Sciatic nerve (tissue), 2 donors: Measurements from ENCODE around the gene DHX15. TPM values are rescaled to one million over a fixed set of nuclear protein-coding genes. Genes with fewer than 3 reads are reported as not detected.

ENCODE experiments used
- ATAC-seq: fragments of 200-7000 bp; cut with Tn5 transposase; one replicate; pipeline ENCODE4 v1.9.1; 2020; ENCODE audit warnings: mild to moderate bottlenecking, moderate library complexity
- DNase-seq: peaks from one replicate; pipeline ENCODE4 v3.0.0-alpha.2; 2020; ENCODE audit warnings: low spot score
- intact Hi-C: fragments of 100-400 bp; cut with DNase I; formaldehyde crosslinking; loops from one replicate; pipeline ENCODE4 v1.14.2; 2022
- total RNA-seq: library from RNA; stranded (reverse); fragmentation: NEBNext Ultra II Directional; extraction: Animal tissue kit (Norgen Biotek cat#: 25700); gene quantifications from one replicate; pipeline ENCODE4 v1.2.1, GENCODE V29; 2021
- donor health status: DM: no; HTN: no; CAD: no.
- donor health status: DM: no; HTN: no; CAD: no.

DHX15 gene
- total RNA-seq, 1 donor from 2014 or later = 131 TPM

DNA sequence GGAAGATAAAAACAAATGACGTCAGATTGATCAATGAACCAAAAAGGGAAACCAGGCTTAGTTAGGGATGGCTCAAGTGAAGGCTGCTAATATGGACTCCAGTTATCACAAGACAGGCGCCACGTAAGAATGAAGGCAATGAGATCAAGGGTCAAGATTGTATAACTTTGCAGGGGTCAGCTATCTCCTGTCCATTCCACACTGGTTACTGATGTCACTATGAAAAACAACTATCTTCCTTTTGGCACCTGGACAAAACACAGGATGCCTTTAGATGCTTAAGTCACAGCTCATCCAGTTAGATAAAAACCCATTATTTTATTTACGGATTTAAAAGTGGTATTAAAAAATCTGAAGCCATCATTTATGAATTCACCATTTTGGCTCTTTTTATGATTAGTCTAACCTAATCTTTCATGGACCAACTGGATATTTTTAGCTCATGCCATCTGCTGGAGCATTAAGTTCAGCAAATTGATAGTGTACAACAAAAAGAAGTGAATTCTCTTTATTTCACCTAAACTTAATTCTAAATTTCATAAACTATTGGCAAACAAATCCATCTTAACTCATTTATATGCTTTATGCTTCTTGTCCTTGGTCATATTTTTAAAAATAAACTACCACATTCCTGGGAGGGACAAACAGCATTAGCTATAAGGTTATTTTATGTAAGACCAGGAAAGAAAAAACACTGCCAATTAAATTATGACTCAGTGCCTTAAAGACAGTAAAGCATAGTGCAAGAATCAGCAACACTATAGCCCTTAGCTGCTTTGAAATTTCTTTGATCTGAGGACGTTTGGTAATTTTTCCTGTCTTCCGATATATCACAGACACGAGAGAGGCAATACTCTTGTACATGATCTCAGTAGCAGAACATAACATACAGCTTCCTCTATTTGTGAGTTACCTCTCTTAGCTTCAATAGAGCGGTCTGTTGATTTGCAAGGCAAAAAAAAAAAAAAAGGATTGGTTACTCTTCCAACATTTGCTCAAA is 27.0 kb downstream of the DHX15 start:
- intact Hi-C loops = no loop called here
- ATAC-seq (no peak), DNase-seq (no peak)

DNA sequence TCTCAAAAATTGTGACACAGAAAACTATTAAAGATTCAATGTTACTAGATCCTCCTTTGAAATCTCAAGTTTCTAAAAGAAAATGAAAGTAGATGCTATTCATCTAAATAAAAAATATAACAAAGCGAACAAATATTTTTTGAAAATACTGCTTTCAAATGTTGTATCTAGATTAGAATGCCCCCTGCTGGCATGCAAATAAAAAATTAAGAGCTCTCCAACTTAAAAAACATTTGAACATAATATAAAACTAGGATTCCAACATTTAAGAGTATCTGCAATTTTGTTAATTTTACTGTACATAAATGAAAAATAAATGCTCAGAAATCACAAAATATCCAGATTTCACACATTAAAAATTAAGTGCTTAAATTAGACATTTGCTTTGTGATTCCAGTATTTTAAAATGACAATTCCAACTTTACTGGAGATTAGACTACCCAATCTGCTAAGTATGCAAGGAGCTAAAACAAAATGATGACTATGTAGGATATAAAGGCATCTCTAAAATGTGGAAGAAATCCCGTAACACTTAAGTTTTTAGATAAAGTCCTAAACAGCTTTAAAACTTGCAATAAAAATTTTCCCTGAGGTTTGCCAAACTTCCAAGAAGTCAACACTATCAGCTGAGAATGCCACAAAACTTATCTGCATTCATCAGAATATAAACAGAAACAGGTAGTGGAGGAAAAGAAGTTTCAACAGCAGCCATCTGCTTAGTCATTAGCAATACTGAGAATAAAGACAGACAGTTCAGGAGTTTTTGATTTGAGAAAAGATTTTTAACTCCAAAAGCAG is 32.7 kb downstream of the DHX15 start:
- ATAC-seq = no peak
- no peak for DNase-seq
- intact Hi-C loops = no loop called here

DNA sequence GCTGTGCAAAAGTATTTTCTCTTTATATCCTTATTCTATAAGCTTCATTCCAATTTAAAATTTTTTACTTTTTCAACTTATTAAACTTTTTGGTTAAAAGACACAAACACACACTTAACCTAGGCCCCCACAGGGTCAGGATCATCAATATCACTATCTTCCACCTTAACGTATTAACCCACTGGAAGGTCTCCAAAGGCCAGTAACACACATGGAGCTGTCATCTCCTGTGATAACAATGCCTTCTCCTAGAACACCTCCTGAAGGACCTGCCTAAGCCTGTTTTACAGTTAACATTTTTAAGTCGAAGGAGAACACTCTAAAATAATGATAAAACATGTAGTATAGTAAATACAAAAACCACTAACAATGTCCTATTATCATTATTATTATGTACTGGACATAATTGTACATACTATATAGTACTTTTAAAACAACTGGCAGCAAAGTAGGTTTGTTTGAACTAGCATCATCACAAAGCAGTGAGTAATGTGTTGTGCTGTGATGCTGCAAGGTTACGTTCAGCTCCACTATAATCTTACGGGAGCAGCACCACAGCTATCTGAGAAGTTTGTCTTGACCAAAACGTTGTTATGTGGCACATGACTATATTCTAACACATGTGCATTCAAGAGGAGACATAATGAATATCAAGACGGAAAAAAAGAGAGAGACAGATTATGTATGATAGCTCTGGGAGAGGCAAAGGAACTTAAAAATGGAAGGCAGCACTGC is 33.7 kb downstream of the DHX15 start:
- DNase-seq (no peak), ATAC-seq (no peak)
- intact Hi-C loops = no loop called here

DNA sequence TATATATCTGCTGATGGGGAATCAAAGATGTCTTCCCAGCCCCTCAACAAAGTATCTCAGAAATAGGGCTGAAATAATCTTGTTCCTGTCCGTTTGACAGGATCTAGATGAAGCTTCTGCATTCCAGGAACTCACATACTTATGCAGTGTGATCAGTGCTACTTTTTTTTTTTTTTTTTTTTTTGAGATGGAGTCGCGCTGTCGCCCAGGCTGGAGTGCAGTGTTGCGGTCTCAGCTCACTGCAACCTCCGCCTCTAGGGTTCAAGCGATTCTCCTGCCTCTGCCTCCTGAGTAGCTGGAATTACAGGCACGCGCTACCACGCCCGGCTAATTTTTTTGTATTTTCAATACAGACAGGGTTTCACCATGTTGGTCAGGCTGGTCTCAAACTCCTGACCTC is 36.4 kb downstream of the DHX15 start:
- intact Hi-C loops = no loop called here
- ATAC-seq (no peak), DNase-seq (no peak)

DNA sequence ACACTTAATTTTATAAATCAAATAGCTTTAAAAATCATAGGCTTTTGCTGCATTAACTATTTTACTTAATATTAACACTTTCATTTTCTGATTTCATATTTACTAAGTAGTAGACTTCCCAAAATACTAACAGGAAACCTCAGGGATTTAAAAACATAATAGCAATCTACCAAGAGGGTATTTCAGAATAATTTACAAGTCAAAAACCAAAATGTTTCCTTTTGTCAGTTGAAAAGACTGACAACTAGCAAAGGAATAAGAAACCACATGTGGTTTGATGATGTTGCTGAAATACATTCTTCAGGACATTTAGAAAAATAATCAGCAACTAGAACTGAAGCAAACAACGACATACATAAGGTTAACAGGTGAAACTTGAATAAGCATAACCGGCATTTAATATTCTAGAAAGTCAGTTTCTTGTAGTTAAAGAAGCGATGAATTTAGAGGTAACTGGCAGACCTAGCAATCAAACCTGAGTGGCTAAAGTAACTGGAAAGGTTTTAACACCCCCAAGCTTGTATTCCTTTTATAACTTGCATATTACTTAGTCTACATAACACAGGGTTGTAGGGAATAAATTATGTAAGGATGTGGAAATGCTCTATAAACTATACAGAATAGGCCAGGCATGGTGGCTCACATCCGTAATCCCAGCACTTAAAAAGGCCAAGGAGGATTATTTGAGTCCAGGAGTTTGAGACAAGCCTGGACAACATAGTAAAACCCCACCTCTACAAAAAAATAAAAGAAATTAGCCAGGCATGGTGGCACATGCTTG is 40.0 kb downstream of the DHX15 start:
- intact Hi-C loops = no loop called here
- no peak for DNase-seq

DNA sequence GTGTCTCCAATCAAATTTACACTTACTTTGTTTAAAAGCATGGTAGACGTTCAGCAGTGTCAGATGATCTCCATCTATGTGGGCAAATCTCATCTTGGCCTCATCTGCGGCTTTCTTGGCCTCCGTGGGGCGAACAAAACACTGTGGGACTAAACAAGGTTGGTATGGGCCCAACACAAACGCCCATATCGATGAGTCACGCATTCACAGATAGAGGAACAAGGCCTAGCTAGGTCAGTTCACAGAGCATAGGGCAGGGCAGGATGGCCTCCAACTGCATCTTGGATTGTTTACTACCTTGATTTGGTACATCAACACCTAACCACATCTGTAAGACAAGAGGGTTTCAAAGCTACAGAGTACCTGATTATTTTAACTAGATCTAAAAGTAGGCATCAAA is 47.3 kb downstream of the DHX15 start:
- ATAC-seq (no peak), DNase-seq (no peak)
- intact Hi-C loops = no loop called here

More for the DNA sequence above, 40.0 kb downstream of the DHX15 start:
- ATAC-seq = no peak

DNA sequence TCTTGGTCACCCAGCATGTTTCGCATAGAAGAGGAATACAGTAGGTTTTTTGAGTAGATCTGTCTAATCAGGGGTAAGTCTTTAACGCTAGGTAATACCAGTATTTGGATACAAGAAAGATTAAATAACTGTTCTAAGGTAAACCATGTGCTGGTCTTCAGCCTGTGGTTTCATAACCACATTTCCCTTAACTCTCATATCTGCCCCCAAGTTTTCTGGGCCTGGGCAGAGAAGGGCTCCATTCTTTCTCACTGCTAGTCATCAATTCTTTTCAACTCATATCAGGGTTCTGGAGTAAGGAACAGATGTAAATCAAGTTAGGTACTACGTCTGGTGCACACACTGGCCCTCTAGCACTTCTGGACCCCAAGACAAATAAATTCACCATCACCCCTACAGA is 49.0 kb downstream of the DHX15 start:
- intact Hi-C loops = no loop called here

DNA sequence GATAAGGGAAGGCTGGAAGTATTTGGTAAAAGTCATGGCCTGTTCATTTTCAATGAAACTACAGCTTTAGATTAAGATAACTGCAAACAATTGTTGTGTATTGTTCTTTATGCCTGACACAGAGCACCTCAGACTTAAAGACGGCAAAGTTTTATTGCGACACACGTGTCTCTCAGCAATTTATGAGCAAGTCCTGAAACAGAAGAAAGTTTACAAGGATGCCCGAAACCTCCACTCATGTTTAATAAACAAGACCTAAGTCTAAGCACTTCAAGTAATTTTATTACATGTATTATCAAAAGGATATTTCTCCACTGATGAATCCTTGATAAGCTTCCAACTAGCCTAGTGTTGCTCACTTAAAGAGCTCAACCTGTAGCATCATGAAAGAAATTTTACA is 51.0 kb downstream of the DHX15 start:
- ATAC-seq (no peak), DNase-seq (no peak)
- intact Hi-C loops = no loop called here

More for the DNA sequence above, 49.0 kb downstream of the DHX15 start:
- DNase-seq (no peak), ATAC-seq (no peak)

DNA sequence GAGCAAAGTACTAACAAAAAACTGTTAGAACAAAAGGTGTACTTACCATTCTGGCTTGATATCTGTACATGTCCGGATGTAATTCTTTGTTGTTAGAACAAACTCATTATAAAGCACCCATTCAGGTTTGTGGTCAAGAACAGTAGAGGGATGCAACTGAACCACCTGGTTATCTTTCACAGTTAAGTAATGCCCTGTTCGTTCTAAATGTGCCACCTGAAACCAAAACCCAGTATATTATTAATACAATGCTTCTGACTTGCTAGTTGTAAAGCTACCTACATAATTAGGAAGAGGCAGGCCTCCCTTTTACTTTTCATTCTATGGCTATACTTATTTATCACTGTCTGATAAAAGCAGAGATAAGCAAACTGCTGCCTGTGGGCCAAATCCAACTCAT is 54.8 kb downstream of the DHX15 start:
- intact Hi-C loops = no loop called here
- DNase-seq = no peak
- ATAC-seq = no peak

DNA sequence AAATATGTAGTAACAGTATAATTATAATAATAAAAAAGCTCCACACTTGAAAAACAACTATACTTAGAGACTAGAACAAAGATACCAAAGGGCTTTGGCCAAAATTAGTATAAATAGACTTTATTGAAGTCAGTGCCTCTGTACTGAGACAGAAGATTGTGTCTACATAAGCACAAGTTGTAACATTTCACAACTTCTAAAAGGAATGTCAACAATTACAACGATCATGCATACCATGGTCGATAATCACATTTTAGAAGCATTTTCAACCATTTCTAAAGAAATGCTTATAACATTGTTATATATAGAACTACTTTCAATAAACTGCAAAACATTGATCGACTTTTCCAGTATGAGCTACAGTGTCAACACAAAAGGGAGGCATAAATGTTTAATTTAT is 57.0 kb downstream of the DHX15 start:
- ATAC-seq (no peak), DNase-seq (no peak)
- intact Hi-C loops = no loop called here

DNA sequence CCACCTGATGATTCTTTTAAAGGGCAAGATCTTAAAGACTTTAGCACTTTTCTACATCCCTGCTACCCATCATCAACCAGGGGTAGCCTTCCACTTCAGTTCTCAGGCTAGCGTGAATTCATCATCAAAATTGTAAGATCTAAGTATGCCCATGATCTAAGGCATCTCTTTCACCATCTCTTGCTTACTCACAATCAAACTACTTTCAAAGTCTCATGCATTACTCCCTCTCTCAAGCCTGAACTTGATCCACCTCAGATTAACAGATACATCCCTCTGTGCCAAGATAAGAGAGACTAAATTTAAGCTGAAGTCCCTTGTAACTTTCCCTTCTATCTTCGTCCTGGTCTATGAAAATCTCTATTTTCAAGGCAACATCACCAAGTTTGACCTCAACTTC is 62.8 kb downstream of the DHX15 start:
- intact Hi-C loops = no loop called here
- ATAC-seq (no peak), DNase-seq (no peak)

DNA sequence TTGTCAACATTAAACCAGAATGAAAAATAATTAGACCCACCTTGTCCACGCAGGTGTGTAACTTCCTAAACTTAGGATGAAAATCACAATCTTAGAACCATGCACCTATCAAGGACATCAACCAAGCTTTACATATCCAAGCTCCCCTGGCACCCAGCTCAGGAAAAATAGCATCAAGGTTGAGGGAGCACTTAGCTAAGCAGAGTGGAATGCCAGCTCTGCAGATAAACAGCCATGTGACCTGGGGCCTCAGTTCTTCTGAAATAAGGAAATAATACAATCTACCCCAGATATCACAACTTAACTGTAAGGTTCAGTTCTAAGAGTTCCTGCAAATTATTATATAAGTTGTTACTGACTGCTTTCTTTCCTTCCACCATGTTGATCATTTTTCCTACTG is 64.7 kb downstream of the DHX15 start:
- intact Hi-C loops = no loop called here
- ATAC-seq = peak; percentile 38

DNA sequence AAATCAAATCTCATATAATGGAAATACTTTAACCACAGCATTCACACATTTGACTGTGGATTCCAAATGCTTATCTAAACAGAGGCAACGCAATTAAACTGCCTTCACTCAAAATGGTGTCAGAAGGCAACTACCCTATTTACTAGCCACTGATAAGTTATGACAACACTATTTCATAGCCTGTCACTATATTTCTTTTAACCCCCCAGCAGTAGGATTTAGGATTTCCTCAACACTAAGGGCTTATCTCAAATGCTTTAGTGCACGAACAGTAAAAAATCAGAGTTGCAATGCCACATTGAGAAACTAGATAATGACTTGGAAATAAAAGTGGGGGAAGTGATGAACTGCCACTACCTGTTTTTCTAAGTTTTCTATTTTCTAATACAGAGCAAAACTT is 66.7 kb downstream of the DHX15 start:
- ATAC-seq (no peak), DNase-seq (no peak)
- intact Hi-C loops = no loop called here

More for the DNA sequence above, 64.7 kb downstream of the DHX15 start:
- DNase-seq = no peak

DNA sequence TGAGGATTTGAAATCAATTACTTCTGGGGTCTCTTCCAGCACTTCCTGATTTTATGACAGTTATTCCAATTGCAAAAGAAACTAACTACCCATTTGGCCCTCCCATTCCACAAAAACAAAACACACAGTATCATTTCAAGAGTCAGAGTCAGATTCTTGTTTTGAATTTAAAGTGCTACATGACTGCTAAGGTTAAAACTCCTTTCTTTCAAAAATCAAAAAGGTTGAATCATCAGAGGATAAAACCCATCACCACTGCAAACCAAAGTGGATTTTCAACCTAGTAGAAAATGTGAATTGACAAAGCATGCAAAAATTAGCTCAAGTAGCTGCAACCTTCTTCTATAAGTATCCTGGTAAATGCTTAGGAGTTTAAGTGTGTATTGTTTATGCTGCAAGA is 67.4 kb downstream of the DHX15 start:
- DNase-seq (no peak), ATAC-seq (no peak)
- intact Hi-C loops = no loop called here

DNA sequence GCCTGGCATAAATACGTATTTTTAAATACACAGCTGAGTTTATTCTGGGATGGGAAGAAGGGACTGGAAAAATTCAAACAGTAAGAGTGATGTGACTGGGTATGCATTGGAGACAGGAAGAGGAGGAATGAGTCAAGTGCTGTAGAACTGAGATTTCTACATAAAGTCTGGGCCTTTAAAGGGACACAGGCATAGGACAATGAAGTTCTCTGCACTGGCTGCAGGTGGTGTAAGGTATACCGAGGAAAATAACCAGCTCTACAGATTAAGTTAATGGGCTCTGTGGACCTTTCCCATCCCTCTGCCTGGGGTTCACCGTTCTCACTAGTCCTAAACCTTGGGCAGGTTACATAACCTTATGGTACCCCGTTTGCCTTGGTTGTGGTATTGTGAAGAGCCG is 68.7 kb downstream of the DHX15 start:
- ATAC-seq (no peak), DNase-seq (no peak)
- intact Hi-C loops = no loop called here

DNA sequence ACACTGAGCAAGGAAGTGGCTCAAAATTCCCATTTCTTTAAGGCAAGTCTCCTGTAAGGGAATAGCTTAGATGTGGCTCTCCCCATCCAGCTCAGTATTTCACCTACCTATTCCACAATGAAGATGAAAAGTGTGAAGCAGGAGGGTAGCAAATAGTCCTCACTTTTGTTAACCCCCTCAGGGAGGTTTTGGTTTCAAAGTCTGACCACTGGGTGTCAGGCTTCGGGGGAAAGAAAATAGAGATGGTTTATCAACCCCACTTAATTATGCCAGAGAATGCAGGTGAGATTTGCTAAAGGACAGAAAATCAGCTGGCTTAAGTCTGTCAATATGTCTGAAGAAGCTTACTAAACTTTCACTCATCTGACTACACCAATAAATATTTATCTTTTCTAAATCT is 69.5 kb downstream of the DHX15 start:
- no peak for DNase-seq
- ATAC-seq = no peak
- intact Hi-C loops = no loop called here

DNA sequence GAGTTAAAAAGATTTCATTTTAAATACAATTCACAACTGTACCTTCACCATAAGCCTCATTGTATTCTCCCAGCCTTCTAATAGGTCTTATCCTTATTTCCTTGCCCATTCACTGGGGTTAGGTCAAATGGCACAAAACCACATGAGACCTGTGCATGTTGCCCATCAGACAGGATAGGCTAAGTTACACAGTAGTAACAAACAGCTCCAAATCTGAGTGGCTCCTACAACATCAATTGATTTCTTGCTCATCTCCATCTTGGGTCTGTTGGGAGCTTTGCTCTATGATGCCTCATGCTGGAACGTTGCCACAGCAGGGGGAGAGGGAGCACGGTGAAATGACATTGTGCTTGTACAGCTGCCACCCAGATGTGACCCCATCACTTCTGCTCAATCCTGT is 70.6 kb downstream of the DHX15 start:
- DNase-seq (no peak), ATAC-seq (no peak)
- intact Hi-C loops = no loop called here

DNA sequence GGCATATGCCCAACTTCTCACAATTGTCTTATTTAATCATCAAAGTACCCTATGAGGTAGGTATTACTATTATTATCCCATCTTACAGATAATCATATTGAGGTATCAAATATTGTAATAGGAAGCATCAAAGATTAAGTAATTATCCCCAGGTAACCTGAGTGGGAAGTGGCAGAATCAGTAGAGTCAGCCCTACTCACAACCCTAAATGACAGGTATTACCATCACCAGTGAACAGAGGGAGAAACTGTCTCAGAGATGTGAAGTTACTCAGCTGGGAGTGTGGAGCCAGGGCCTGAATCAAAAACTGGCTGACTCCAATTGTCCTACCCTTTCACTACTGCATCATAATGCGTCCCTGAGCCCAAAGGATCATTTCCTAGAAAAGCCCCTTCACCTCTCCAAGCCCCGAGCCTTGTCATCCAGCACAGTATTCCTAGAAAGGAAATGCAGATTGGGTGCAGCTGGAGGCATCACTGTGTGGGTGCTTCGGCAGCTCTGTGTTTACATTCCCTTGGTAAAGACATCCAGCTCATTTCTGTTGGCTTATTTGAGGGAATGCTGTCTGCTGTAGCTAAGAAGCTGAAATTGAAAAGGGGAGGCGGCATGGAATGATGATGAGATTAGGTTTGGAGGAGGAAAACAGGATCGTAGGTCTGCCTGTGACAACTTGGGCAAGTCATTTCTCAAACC is 72.8 kb downstream of the DHX15 start:
- intact Hi-C loops = no loop called here
- ATAC-seq = no peak
- DNase-seq = no peak
